GM12878 (cell line): ENCODE data around the gene ZDHHC18. TPM values are rescaled to one million over a fixed set of nuclear protein-coding genes. Genes with fewer than 3 reads are reported as not detected.

Source experiments
- ATAC-seq: fragments of 200-7000 bp; cut with Tn5 transposase; 3 replicates; pipeline ENCODE4 v1.9.1; 2020; ENCODE audit warnings: mild to moderate bottlenecking, moderate library complexity
- BruUV-seq: library from RNA; stranded (reverse); fragments of 400-500 nt; replicated peaks from 2 replicates; lab custom pipeline; 2021; lab: Mats Ljungman, UMichigan
- CTCF ChIA-PET: fragments of 300-600 bp; sonication (Branson Sonifier 250); formaldehyde crosslinking; extraction: SDS; loops from one replicate; lab custom pipeline; 2021; ENCODE audit warnings: inconsistent platforms; lab: Yijun Ruan, JAX
- POLR2A ChIA-PET: fragments of 350-600 bp; formaldehyde crosslinking; extraction: SDS; loops from one replicate; lab custom pipeline; 2021; ENCODE audit warnings: inconsistent platforms; lab: Charles Lee
- RAD21 ChIA-PET: fragments of 300-600 bp; sonication (Branson Sonifier 250); formaldehyde crosslinking; loops from one replicate; lab custom pipeline; 2023; ENCODE audit warnings: antibody characterized with exemption; ENCODE audit not compliant: unreplicated experiment; lab: Charles Lee
- SMC1A ChIA-PET: fragments of 300-600 bp; sonication (Branson Sonifier 250); formaldehyde crosslinking; loops from one replicate; lab custom pipeline; 2023; ENCODE audit not compliant: unreplicated experiment, uncharacterized antibody; lab: Charles Lee
- DNase-seq: peaks from one replicate; pipeline ENCODE4 v3.0.0-alpha.2; 2011; ENCODE audit warnings: low read depth, low spot score
- FAIRE-seq: peaks from 3 replicates; lab custom pipeline; 2011; peaks lifted over from hg19 to GRCh38; lab: Jason Lieb, UNC
- H2AFZ ChIP-seq: 2 replicates; pipeline ENCODE4 v1.6.0; 2011; ENCODE audit warnings: low read depth, low read length, control low read depth; ENCODE audit not compliant: control insufficient read depth
- H3K27ac ChIP-seq: 2 replicates; pipeline ENCODE4 v1.5.1; 2011; ENCODE audit warnings: control low read depth; ENCODE audit not compliant: control insufficient read depth, insufficient read depth
- H3K27me3 ChIP-seq, 2 experiments: replicated peaks in 1 of 2; 2 replicates each; pipeline versions ENCODE4 v1.6.0 to v1.6.1; 2011; ENCODE audit warnings: low read length in 1 of 2; ENCODE audit not compliant: control insufficient read depth in 2 of 2, insufficient read depth in 2 of 2
- H3K36me3 ChIP-seq, 2 experiments: 2 replicates each; pipeline ENCODE4 v1.5.1; 2011; ENCODE audit warnings: low read length in 1 of 2; ENCODE audit not compliant: control insufficient read depth in 2 of 2, insufficient read depth in 2 of 2
- H3K4me1 ChIP-seq: 2 replicates; pipeline ENCODE4 v1.6.1; 2011; ENCODE audit warnings: mild to moderate bottlenecking, low read length, moderate library complexity, mixed read lengths; ENCODE audit not compliant: control insufficient read depth, insufficient read depth
- H3K4me2 ChIP-seq: 2 replicates; pipeline ENCODE4 v1.6.0; 2011; ENCODE audit warnings: control low read depth; ENCODE audit not compliant: control insufficient read depth, insufficient read depth
- H3K4me3 ChIP-seq: fragments of 200-600 bp; sonication (generic); 2 replicates; pipeline ENCODE4 v1.5.1; 2016
- H3K79me2 ChIP-seq: 2 replicates; pipeline ENCODE4 v1.6.0; 2011; ENCODE audit warnings: low read length; ENCODE audit not compliant: control insufficient read depth, insufficient read depth
- H3K9ac ChIP-seq: 2 replicates; pipeline ENCODE4 v1.8.0; 2011; ENCODE audit warnings: low read length, control low read depth, mixed read lengths; ENCODE audit not compliant: control insufficient read depth, insufficient read depth
- H3K9me3 ChIP-seq: replicated peaks from 3 replicates; pipeline ENCODE4 v1.5.1; 2011; ENCODE audit warnings: mild to moderate bottlenecking, low read length; ENCODE audit not compliant: control insufficient read depth, insufficient read depth
- H4K20me1 ChIP-seq: 2 replicates; pipeline ENCODE4 v1.6.0; 2011; ENCODE audit not compliant: control insufficient read depth, insufficient read depth
- EED ChIP-seq: sonication (generic); IDR thresholded peaks from 2 replicates; pipeline ENCODE4 v1.6.1; 2016; ENCODE audit warnings: antibody characterized with exemption, low read depth
- HCFC1 ChIP-seq: fragments of 150-350 bp; IDR thresholded peaks from 2 replicates; pipeline ENCODE4 v1.6.1; 2014; ENCODE audit warnings: low read length
- HDGF ChIP-seq: fragments of 450-650 bp; IDR thresholded peaks from 2 replicates; pipeline ENCODE4 v1.6.1; 2016; ENCODE audit warnings: antibody characterized with exemption
- MLLT1 ChIP-seq: fragments of 450-650 bp; IDR thresholded peaks from 2 replicates; pipeline ENCODE4 v1.6.1; 2016; ENCODE audit warnings: mild to moderate bottlenecking
- SPI1 ChIP-seq: IDR thresholded peaks from 2 replicates; pipeline ENCODE4 v1.6.1; 2011; ENCODE audit warnings: low read depth, mild to moderate bottlenecking, low read length, moderate library complexity, borderline replicate concordance; ENCODE audit not compliant: insufficient read depth
- SUZ12 ChIP-seq: fragments of 200-600 bp; sonication (generic); IDR thresholded peaks from one replicate; pipeline ENCODE4 v1.6.1; 2018; ENCODE audit warnings: antibody characterized with exemption, mild to moderate bottlenecking; ENCODE audit not compliant: unreplicated experiment
- YY1 ChIP-seq: IDR thresholded peaks from 2 replicates; pipeline ENCODE4 v1.6.1; 2011; ENCODE audit warnings: low read depth, mild to moderate bottlenecking, low read length
- ZBTB40 ChIP-seq: fragments of 450-650 bp; IDR thresholded peaks from 2 replicates; pipeline ENCODE4 v1.6.1; 2016; ENCODE audit warnings: mild to moderate bottlenecking, moderate library complexity, borderline replicate concordance
- WGBS: methylation state at CpG from one replicate; pipeline ENCODE4 v1.1.6; 2016; ENCODE audit warnings: low lambda C conversion rate; ENCODE audit not compliant: insufficient replicate concordance, insufficient coverage; ENCODE audit errors: missing lambda C conversion rate; 5-methylcytosine and 5-hydroxymethylcytosine counted together
- in situ Hi-C: fragments of 300-500 bp; cut with MboI; formaldehyde crosslinking; loops from 9 replicates; pipeline ENCODE4 v1.14.3; 2018; ENCODE audit warnings: mixed read lengths
- intact Hi-C: fragments of 100-400 bp; cut with micrococcal nuclease; formaldehyde crosslinking; loops from one replicate; pipeline ENCODE4 v1.14.2; 2022; ENCODE audit not compliant: unreplicated experiment
- polyA plus RNA-seq, 11 experiments: library from polyadenylated mRNA; depleted of rRNA in 4 of 11; unstranded in 6 of 11; stranded (reverse) in 5 of 11; fragments of >200 nt; fragmentation: Nextera tagmentation in 4 of 11; fragmentation: Illumina TruSeq in 1 of 11; extraction: Ambion mirVana in 4 of 11; extraction: Trizol in 1 of 11; gene quantifications; 1 replicate in 1 of 11; 2 replicates in 10 of 11; pipeline versions ENCODE4 v1.2.1 to v1.2.3, GENCODE V29; 2011 to 2016; ENCODE audit warnings: inconsistent platforms in 2 of 11, missing spikeins in 2 of 11, low read depth in 1 of 11
- total RNA-seq, 4 experiments: library from RNA; depleted of rRNA in 3 of 4; stranded (reverse); fragments of >200 nt in 3 of 4; fragmentation: Illumina TruSeq in 1 of 4; extraction: Trizol in 1 of 4; gene quantifications; 2 replicates each; pipeline versions ENCODE4 v1.2.1 to v1.2.3, GENCODE V29; 2013 to 2021

ZDHHC18 gene
- total and polyA plus RNA-seq, 10 of the 15 experiments (the other 5 are each of a cell fraction or from before 2014, with no cell fraction given), result 0.40 to 81.2 (median 21.3) TPM

- ChIA-PET SMC1A (interaction anchor here (0.9 to 3.9 kb wide), 5 partner anchors 11 to 63 kb away, joined by 3 to 35 read pairs (median 15); partner anchors contain the start of gene GPN2), CTCF (interaction anchor here (0.6 to 7.3 kb wide), 10 partner anchors 11 to 289 kb away, joined by 3 to 117 read pairs (median 4); no protein-coding TSS in a partner anchor), RAD21 (interaction anchor here (1.7 to 2.1 kb wide), 3 partner anchors 11 to 38 kb away, joined by 3 to 13 read pairs (median 8); no protein-coding TSS in a partner anchor), POLR2A (interaction anchor here (0.6 to 7.6 kb wide), 3 partner anchors 11 to 120 kb away, joined by 4 to 56 read pairs (median 16); no protein-coding TSS in a partner anchor)
- Histone ChIP-seq H3K27ac (peak overlapping the region; percentile 59), H2AFZ (no peak overlapping the region), H3K36me3 (peaks cover 2 to 8% of the 10 kb centered on the region in 2 experiments; a peak in 3 of 4 replicates), H4K20me1 (no peaks in the 10 kb centered on the region), H3K27me3 (no peaks in the 10 kb centered on the region), H3K79me2 (peaks cover 60% of the 10 kb centered on the region), H3K9me3 (no peaks in the 10 kb centered on the region), H3K4me3 (peak overlapping the region; percentile 86), H3K4me1 (peaks cover 22% of the 10 kb centered on the region), H3K9ac (peak overlapping the region; percentile 82), H3K4me2 (peak overlapping the region; percentile 99)
- TF ChIP-seq HDGF, result 0 out of 2 replicates have a peak, but pooled peaks have one; percentile 12
- 0 out of 2 replicates have a peak, but pooled peaks have one; percentile 9 for TF ChIP-seq EED
- no peak for TF ChIP-seq YY1
- no peak for FAIRE-seq
- in situ Hi-C loops, result loop anchor here (5.0 kb wide), 1 partner anchor 50 kb away; no protein-coding TSS in a partner anchor
- intact Hi-C loops, result loop anchor here (5.0 kb wide), 1 partner anchor 40 kb away; no protein-coding TSS in a partner anchor
- 16% methylated on average over 8 of the region's 11 CpGs for WGBS
- DNase-seq, result no peak
- no peak; the same call in 2 of the 3 replicates for ATAC-seq
- no TSS peak for BruUV-seq
These were observed 1.2 kb downstream of the ZDHHC18 start for GRCh38 chr1:26827663-26828062.

GRCh38 chr1:26828411-26828991 is 2.0 kb downstream of the ZDHHC18 start:
- RAD21 ChIA-PET, result interaction anchor here (0.9 to 2.1 kb wide), 6 partner anchors 10 to 85 kb away, joined by 3 to 13 read pairs (median 3); no protein-coding TSS in a partner anchor
- Histone ChIP-seq H3K4me2 (peak overlapping the region; percentile 99), H3K4me1 (peaks cover 30% of the 10 kb centered on the region), H3K36me3 (peaks cover 2 to 15% of the 10 kb centered on the region in 2 experiments), H3K27ac (peak overlapping the region; percentile 84), H3K9me3 (no peaks in the 10 kb centered on the region), H4K20me1 (no peaks in the 10 kb centered on the region), H3K9ac (peak overlapping the region; percentile 70), H3K4me3 (peak overlapping the region; percentile 82), H2AFZ (no peak overlapping the region), H3K27me3 (no peaks in the 10 kb centered on the region), H3K79me2 (peaks cover 68% of the 10 kb centered on the region)
- DNase-seq (no peak), ATAC-seq (peak; percentile 55), FAIRE-seq (peak; percentile 18)
- no TSS peak for BruUV-seq
- WGBS, result 14% methylated on average over 4 of the region's 4 CpGs
- SMC1A ChIA-PET, result interaction anchor here (0.6 to 3.9 kb wide), 10 partner anchors 11 to 226 kb away, joined by 3 to 35 read pairs (median 4); partner anchors contain the start of gene GPN2
- intact Hi-C loops (loop anchor here (5.0 kb wide), 1 partner anchor 39 kb away; no protein-coding TSS in a partner anchor), in situ Hi-C loops (loop anchor here (5.0 kb wide), 1 partner anchor 51 kb away; no protein-coding TSS in a partner anchor)
- POLR2A ChIA-PET, result interaction anchor here (0.6 to 7.6 kb wide), 8 partner anchors 8 to 1476 kb away, joined by 3 to 56 read pairs (median 4); no protein-coding TSS in a partner anchor
- CTCF ChIA-PET, result interaction anchor here (0.6 to 7.7 kb wide), 16 partner anchors 7 to 329 kb away, joined by 3 to 117 read pairs (median 4); partner anchors contain the start of gene PIGV
- TF ChIP-seq MLLT1, result no peak
- peak; percentile 5; the same call in 1 of the 2 replicates for TF ChIP-seq SPI1
- 0 out of 2 replicates have a peak, but pooled peaks have one; percentile 4 for TF ChIP-seq YY1
- TF ChIP-seq HCFC1, result no peak
- no peak for TF ChIP-seq SUZ12
- TF ChIP-seq ZBTB40, result no peak
